IMR-90 (cell line): ENCODE data around the gene C7orf33. TPM values are rescaled to one million over a fixed set of nuclear protein-coding genes. Genes with fewer than 3 reads are reported as not detected.

Source experiments
- ATAC-seq: fragments of 200-7000 bp; cut with Tn5 transposase; 2 replicates; pipeline ENCODE4 v1.9.1; 2020; ENCODE audit warnings: low read depth, mild to moderate bottlenecking, moderate library complexity
- BruUV-seq: library from RNA; stranded (reverse); fragments of 400-500 nt; replicated peaks from 2 replicates; lab custom pipeline; 2021; lab: Mats Ljungman, UMichigan
- CTCF ChIA-PET: fragments of 300-600 bp; formaldehyde crosslinking; extraction: SDS; loops from one replicate; lab custom pipeline; 2021; ENCODE audit warnings: antibody characterized with exemption; lab: Yijun Ruan, JAX
- POLR2A ChIA-PET: fragments of 300-600 bp; sonication (Branson Sonifier 250); formaldehyde crosslinking; loops from one replicate; lab custom pipeline; 2022; ENCODE audit warnings: antibody characterized with exemption; ENCODE audit not compliant: unreplicated experiment; lab: Charles Lee
- DNase-seq: peaks from one replicate; pipeline ENCODE4 v3.0.0; 2013
- H2AFZ ChIP-seq: replicated peaks from 2 replicates; pipeline ENCODE3; 2013; ENCODE audit warnings: low read length, mild to moderate bottlenecking; ENCODE audit not compliant: poor library complexity
- H2AK5ac ChIP-seq: 2 replicates; pipeline ENCODE4 v1.6.1; 2013; ENCODE audit warnings: low read depth, low read length, inconsistent platforms
- H2AK9ac ChIP-seq: replicated peaks from 2 replicates; pipeline ENCODE3; 2013; ENCODE audit warnings: mild to moderate bottlenecking, low read depth, low read length, moderate library complexity; ENCODE audit not compliant: poor library complexity
- H2BK120ac ChIP-seq: 2 replicates; pipeline ENCODE4 v1.6.1; 2013; ENCODE audit warnings: low read depth, low read length, inconsistent platforms
- H2BK15ac ChIP-seq: 3 replicates; pipeline ENCODE4 v1.6.1; 2013; ENCODE audit warnings: low read depth, low read length, inconsistent platforms
- H2BK20ac ChIP-seq: 2 replicates; pipeline ENCODE4 v1.6.1; 2013; ENCODE audit warnings: low read depth, mild to moderate bottlenecking, inconsistent platforms, low read length, moderate library complexity
- H2BK5ac ChIP-seq: 2 replicates; pipeline ENCODE4 v1.6.1; 2013; ENCODE audit warnings: mild to moderate bottlenecking, low read depth, low read length, inconsistent platforms; ENCODE audit not compliant: poor library complexity, severe bottlenecking
- H3K14ac ChIP-seq: replicated peaks from 2 replicates; pipeline ENCODE4 v1.6.1; 2013; ENCODE audit warnings: low read depth, low read length, inconsistent platforms
- H3K18ac ChIP-seq: 2 replicates; pipeline ENCODE4 v1.6.1; 2013; ENCODE audit warnings: low read depth, low read length, control low read depth
- H3K23ac ChIP-seq: 2 replicates; pipeline ENCODE4 v1.6.1; 2013; ENCODE audit warnings: low read depth, low read length, inconsistent platforms
- H3K27ac ChIP-seq: 2 replicates; pipeline ENCODE4 v1.5.1; 2013; ENCODE audit warnings: mild to moderate bottlenecking, control low read depth, low read length; ENCODE audit not compliant: insufficient read depth
- H3K27me3 ChIP-seq: 2 replicates; pipeline ENCODE4 v1.6.1; 2013; ENCODE audit warnings: low read length; ENCODE audit not compliant: control insufficient read depth, insufficient read depth
- H3K36me3 ChIP-seq: 2 replicates; pipeline ENCODE4 v1.6.1; 2013; ENCODE audit warnings: low read length, mixed read lengths; ENCODE audit not compliant: control insufficient read depth, insufficient read depth
- H3K4ac ChIP-seq: 2 replicates; pipeline ENCODE4 v1.6.1; 2013; ENCODE audit warnings: low read depth, low read length, inconsistent platforms
- H3K4me1 ChIP-seq: 2 replicates; pipeline ENCODE4 v1.6.1; 2013; ENCODE audit warnings: low read length, mixed read lengths; ENCODE audit not compliant: control insufficient read depth, insufficient read depth
- H3K4me2 ChIP-seq: 2 replicates; pipeline ENCODE4 v1.6.1; 2013; ENCODE audit warnings: low read depth, mild to moderate bottlenecking, control low read depth, low read length, moderate library complexity
- H3K4me3 ChIP-seq: 2 replicates; pipeline ENCODE4 v1.5.1; 2013; ENCODE audit warnings: low read depth, mild to moderate bottlenecking, control low read depth, low read length, moderate library complexity; ENCODE audit not compliant: insufficient read depth
- H3K56ac ChIP-seq: 2 replicates; pipeline ENCODE4 v1.6.1; 2013; ENCODE audit warnings: low read length, inconsistent platforms; ENCODE audit not compliant: insufficient read depth; ENCODE audit errors: extremely low read depth
- H3K79me1 ChIP-seq, 2 experiments: 2 replicates each; pipeline ENCODE4 v1.6.1; 2013; ENCODE audit warnings: low read length in 2 of 2, inconsistent platforms in 1 of 2, low read depth in 1 of 2
- H3K9ac ChIP-seq: 2 replicates; pipeline ENCODE4 v1.6.1; 2013; ENCODE audit warnings: low read depth, low read length, control low read depth
- H3K9me1 ChIP-seq: 2 replicates; pipeline ENCODE4 v1.6.1; 2013; ENCODE audit warnings: low read length, inconsistent platforms; ENCODE audit not compliant: insufficient read depth
- H3K9me3 ChIP-seq: 2 replicates; pipeline ENCODE4 v1.6.1; 2013; ENCODE audit warnings: low read length; ENCODE audit not compliant: control insufficient read depth, insufficient read depth
- H4K20me1 ChIP-seq: 2 replicates; pipeline ENCODE4 v1.6.1; 2013; ENCODE audit warnings: low read length, inconsistent platforms; ENCODE audit not compliant: insufficient read depth
- H4K5ac ChIP-seq: 2 replicates; pipeline ENCODE4 v1.6.1; 2013; ENCODE audit warnings: mild to moderate bottlenecking, low read depth, low read length, control low read depth
- H4K8ac ChIP-seq, 2 experiments: 2 replicates each; pipeline ENCODE4 v1.6.1; 2013; ENCODE audit warnings: low read depth in 2 of 2, low read length in 2 of 2, control low read depth in 1 of 2, inconsistent platforms in 1 of 2
- H4K91ac ChIP-seq: 2 replicates; pipeline ENCODE4 v1.6.1; 2013; ENCODE audit warnings: low read depth, low read length, inconsistent platforms; ENCODE audit not compliant: insufficient read depth
- CEBPB ChIP-seq: IDR thresholded peaks from 2 replicates; pipeline ENCODE4 v1.6.1; 2012; ENCODE audit warnings: low read depth, low read length, improper control_type of control experiment
- CHD1 ChIP-seq: IDR thresholded peaks from 2 replicates; pipeline ENCODE4 v1.6.1; 2012; ENCODE audit warnings: low read depth, low read length, improper control_type of control experiment
- CTCF ChIP-seq: conservative IDR thresholded peaks from 2 replicates; pipeline ENCODE4 v1.5.1; 2012; ENCODE audit warnings: mild to moderate bottlenecking, low read depth, low read length, improper control_type of control experiment
- ELK1 ChIP-seq: fragments of 150-350 bp; IDR thresholded peaks from 2 replicates; pipeline ENCODE4 v1.6.1; 2016; ENCODE audit warnings: low read depth, mild to moderate bottlenecking, low read length, moderate library complexity, borderline replicate concordance
- MXI1 ChIP-seq: IDR thresholded peaks from 2 replicates; pipeline ENCODE4 v1.6.1; 2012; ENCODE audit warnings: low read depth, mild to moderate bottlenecking, low read length, moderate library complexity, borderline replicate concordance
- POLR2A ChIP-seq: IDR thresholded peaks from 2 replicates; pipeline ENCODE4 v1.6.1; 2012; ENCODE audit warnings: mild to moderate bottlenecking, low read depth, low read length
- RAD21 ChIP-seq: IDR thresholded peaks from 2 replicates; pipeline ENCODE4 v1.6.1; 2012; ENCODE audit warnings: low read length, improper control_type of control experiment
- RCOR1 ChIP-seq: IDR thresholded peaks from 2 replicates; pipeline ENCODE4 v1.6.1; 2012; ENCODE audit warnings: mild to moderate bottlenecking, low read length, improper control_type of control experiment; ENCODE audit not compliant: insufficient replicate concordance
- SMC3 ChIP-seq: fragments of 150-350 bp; IDR thresholded peaks from 2 replicates; pipeline ENCODE4 v1.6.1; 2016; ENCODE audit warnings: low read depth, mild to moderate bottlenecking, antibody characterized with exemption, low read length, moderate library complexity
- USF2 ChIP-seq: fragments of 150-350 bp; IDR thresholded peaks from 2 replicates; pipeline ENCODE4 v1.6.1; 2017; ENCODE audit warnings: mild to moderate bottlenecking, antibody characterized with exemption, low read length, low read depth
- WGBS, 2 experiments: methylation state at CpG; one replicate each; pipeline versions ENCODE4 v1.1.5 to v1.1.7; 2013; ENCODE audit warnings: missing lambda C conversion rate in 2 of 2; ENCODE audit not compliant: insufficient read length in 1 of 2; ENCODE audit errors: extremely low coverage in 2 of 2; 5-methylcytosine and 5-hydroxymethylcytosine counted together
- dilution Hi-C: fragments of 300-500 bp; cut with HindIII; formaldehyde crosslinking; loops from one replicate; pipeline ENCODE4 v1.14.3; 2018; ENCODE audit warnings: low sequenced_read_pairs; ENCODE audit not compliant: unreplicated experiment
- in situ Hi-C: fragments of 300-500 bp; cut with MboI; formaldehyde crosslinking; loops from 3 replicates; pipeline ENCODE4 v1.14.3; 2019; ENCODE audit warnings: low sequenced_read_pairs, inconsistent platforms, mixed read lengths
- intact Hi-C: fragments of 100-400 bp; cut with micrococcal nuclease; formaldehyde crosslinking; loops from 2 replicates; pipeline ENCODE4 v1.10.0; 2022
- polyA plus RNA-seq, 3 experiments: library from polyadenylated mRNA; depleted of rRNA; stranded (reverse); fragments of >200 nt; gene quantifications; 2 replicates each; pipeline ENCODE4 v1.2.3, GENCODE V29; 2012; ENCODE audit warnings: low replicate concordance in 1 of 3
- total RNA-seq: library from RNA; depleted of rRNA; stranded (reverse); fragments of >200 nt; gene quantifications from 2 replicates; pipeline ENCODE4 v1.2.3, GENCODE V29; 2012

Gene C7orf33
- total and polyA plus RNA-seq, 2 of the 4 experiments (the other 2 are of a cell fraction) = not detected

GRCh38 chr7:148609045-148609725, 18.6 kb downstream of the C7orf33 start:
- Histone ChIP-seq H2BK5ac (no peak overlapping the region), H4K8ac (no peak overlapping the region), H4K91ac (no peak overlapping the region), H3K4me3 (no peak overlapping the region), H3K14ac (no peak overlapping the region), H3K56ac (no peak overlapping the region), H2AFZ (no peak overlapping the region), H3K4me2 (no peak overlapping the region), H3K23ac (no peak overlapping the region), H4K20me1 (no peaks in the 10 kb centered on the region), H2BK20ac (no peak overlapping the region), H2BK120ac (no peak overlapping the region), H3K4ac (no peak overlapping the region), H3K4me1 (no peaks in the 10 kb centered on the region), H3K9me3 (peaks cover 2% of the 10 kb centered on the region; the same call in 1 of the 2 replicates), H2AK9ac (no peak overlapping the region), H2AK5ac (no peak overlapping the region), H3K36me3 (no peaks in the 10 kb centered on the region), H3K79me1 (no peaks in the 10 kb centered on the region), H3K18ac (no peak overlapping the region), H3K9ac (no peak overlapping the region), H2BK15ac (no peak overlapping the region), H3K27ac (no peak overlapping the region), H3K27me3 (peaks cover 2% of the 10 kb centered on the region; the same call in 1 of the 2 replicates), H4K5ac (no peak overlapping the region), H3K9me1 (no peaks in the 10 kb centered on the region)
- POLR2A ChIA-PET = no interaction called here
- TF ChIP-seq CTCF = no peak
- TF ChIP-seq CHD1 = no peak
- no peak for TF ChIP-seq POLR2A
- no peak for TF ChIP-seq RCOR1
- no peak for TF ChIP-seq RAD21
- TF ChIP-seq USF2 = no peak
- TF ChIP-seq MXI1 = no peak
- no peak for TF ChIP-seq ELK1
- TF ChIP-seq CEBPB = no peak
- no peak for TF ChIP-seq SMC3
- BruUV-seq = no TSS peak
- no CpG with 5 or more reads among the region's 3 CpGs for WGBS, 2 experiments
- dilution Hi-C loops = no loop called here
- in situ Hi-C loops = no loop called here
- intact Hi-C loops = no loop called here
- DNase-seq (peak; percentile 15), ATAC-seq (no peak)
- CTCF ChIA-PET = no interaction called here
